H1 (cell line): Measurements from ENCODE around the gene GAS2. TPM values are rescaled to one million over a fixed set of nuclear protein-coding genes. Genes with fewer than 3 reads are reported as not detected.

Experiments
- CTCF ChIA-PET: fragments of 300-600 bp; sonication (Branson Sonifier 250); formaldehyde crosslinking; loops from one replicate; lab custom pipeline; 2021; ENCODE audit not compliant: partially characterized antibody; lab: Charles Lee
- POLR2A ChIA-PET: fragments of 300-600 bp; sonication (Branson Sonifier 250); formaldehyde crosslinking; loops from one replicate; lab custom pipeline; 2021; ENCODE audit warnings: inconsistent platforms; ENCODE audit not compliant: partially characterized antibody; lab: Charles Lee
- DNase-seq, 2 experiments: peaks; one replicate each; pipeline versions ENCODE4 v3.0.0 to v3.0.0-alpha.2; 2010 to 2022; ENCODE audit warnings: low spot score in 2 of 2, low read depth in 1 of 2, mixed read lengths in 1 of 2
- FAIRE-seq: peaks from 2 replicates; lab custom pipeline; 2011; peaks lifted over from hg19 to GRCh38; lab: Jason Lieb, UNC
- H2AFZ ChIP-seq: 2 replicates; pipeline ENCODE4 v1.8.1; 2012; ENCODE audit warnings: low read length, inconsistent platforms
- H2AK5ac ChIP-seq: 2 replicates; pipeline ENCODE4 v1.6.1; 2013; ENCODE audit warnings: low read depth, low read length
- H2BK120ac ChIP-seq: replicated peaks from 2 replicates; pipeline ENCODE3; 2013; ENCODE audit warnings: low read depth, low read length, inconsistent platforms
- H2BK12ac ChIP-seq: 2 replicates; pipeline ENCODE4 v1.6.1; 2013; ENCODE audit warnings: low read depth, low read length
- H2BK15ac ChIP-seq: 2 replicates; pipeline ENCODE4 v1.6.1; 2013; ENCODE audit warnings: low read length
- H2BK20ac ChIP-seq: 2 replicates; pipeline ENCODE4 v1.6.1; 2013; ENCODE audit warnings: low read length
- H2BK5ac ChIP-seq: 2 replicates; pipeline ENCODE4 v1.6.1; 2013; ENCODE audit warnings: low read depth, low read length
- H3K14ac ChIP-seq: 2 replicates; pipeline ENCODE4 v1.6.1; 2013; ENCODE audit warnings: inconsistent platforms; ENCODE audit not compliant: insufficient read length
- H3K18ac ChIP-seq: 2 replicates; pipeline ENCODE4 v1.6.1; 2013; ENCODE audit warnings: low read length; ENCODE audit errors: extremely low read depth
- H3K23ac ChIP-seq: 2 replicates; pipeline ENCODE4 v1.6.1; 2013; ENCODE audit warnings: inconsistent platforms; ENCODE audit not compliant: insufficient read length
- H3K23me2 ChIP-seq: 2 replicates; pipeline ENCODE4 v1.6.1; 2013; ENCODE audit warnings: low read depth, low read length
- H3K27ac ChIP-seq: 2 replicates; pipeline ENCODE4 v1.6.1; 2011; ENCODE audit warnings: low read depth, low read length, inconsistent platforms
- H3K27me3 ChIP-seq, 4 experiments: replicated peaks in 1 of 4; 1 replicate in 1 of 4; 2 replicates in 3 of 4; pipeline versions ENCODE4 v1.6.1 to v1.8.1; 2011 to 2013; ENCODE audit warnings: low read length in 3 of 4, mild to moderate bottlenecking in 3 of 4, inconsistent platforms in 2 of 4, mixed read lengths in 2 of 4, moderate library complexity in 1 of 4; ENCODE audit not compliant: control insufficient read depth in 3 of 4, insufficient read depth in 3 of 4; ENCODE audit errors: extremely low read depth in 1 of 4
- H3K36me3 ChIP-seq, 4 experiments: 2 replicates each; pipeline versions ENCODE4 v1.6.1 to v1.8.1; 2011 to 2013; ENCODE audit warnings: mild to moderate bottlenecking in 4 of 4, low read length in 3 of 4, moderate library complexity in 2 of 4, control low read depth in 1 of 4, inconsistent platforms in 1 of 4; ENCODE audit not compliant: insufficient read depth in 4 of 4, control insufficient read depth in 2 of 4
- H3K4ac ChIP-seq: replicated peaks from 2 replicates; pipeline ENCODE3; 2013; ENCODE audit warnings: low read length, low read depth, mixed read lengths, inconsistent platforms; ENCODE audit not compliant: insufficient read length
- H3K4me1 ChIP-seq, 4 experiments: replicated peaks in 1 of 4; 1 replicate in 1 of 4; 2 replicates in 3 of 4; pipeline versions ENCODE4 v1.6.1 to v1.8.1; 2011 to 2013; ENCODE audit warnings: low read length in 3 of 4, inconsistent platforms in 2 of 4, mixed read lengths in 1 of 4; ENCODE audit not compliant: insufficient read depth in 4 of 4, control insufficient read depth in 3 of 4
- H3K4me2 ChIP-seq, 2 experiments: 2 replicates each; pipeline versions ENCODE4 v1.6.1 to v1.8.1; 2011 to 2013; ENCODE audit warnings: low read depth in 2 of 2, low read length in 2 of 2, control low read depth in 1 of 2, inconsistent platforms in 1 of 2, mild to moderate bottlenecking in 1 of 2; ENCODE audit not compliant: insufficient read depth in 1 of 2
- H3K4me3 ChIP-seq, 4 experiments: fragments of 200-600, 300-600 bp in 1 of 4; sonication (generic), shearing (Covaris generic), sonication (Bioruptor Twin) in 1 of 4; 2 replicates each; pipeline versions ENCODE4 v1.5.1 to v1.8.1; 2011 to 2016; ENCODE audit warnings: low read length in 4 of 4, low read depth in 3 of 4, control low read depth in 2 of 4, inconsistent platforms in 2 of 4, mild to moderate bottlenecking in 2 of 4, mixed read lengths in 1 of 4, moderate library complexity in 1 of 4; ENCODE audit not compliant: insufficient read depth in 2 of 4; ENCODE audit errors: extremely low read depth in 1 of 4
- H3K56ac ChIP-seq: replicated peaks from 2 replicates; pipeline ENCODE3; 2013; ENCODE audit warnings: low read depth, mild to moderate bottlenecking, mixed read lengths, low read length, inconsistent platforms; ENCODE audit not compliant: insufficient read length
- H3K79me1 ChIP-seq: 2 replicates; pipeline ENCODE4 v1.6.1; 2013; ENCODE audit warnings: low read depth, low read length, control low read depth
- H3K79me2 ChIP-seq, 2 experiments: 2 replicates each; pipeline versions ENCODE4 v1.6.1 to v1.8.1; 2012 to 2013; ENCODE audit warnings: low read length in 2 of 2, mild to moderate bottlenecking in 2 of 2, inconsistent platforms in 1 of 2; ENCODE audit not compliant: insufficient read depth in 2 of 2, control insufficient read depth in 1 of 2
- H3K9ac ChIP-seq, 4 experiments: replicated peaks in 1 of 4; 1 replicate in 1 of 4; 2 replicates in 3 of 4; pipeline versions ENCODE4 v1.6.1 to v1.8.1; 2011 to 2013; ENCODE audit warnings: low read depth in 3 of 4, low read length in 3 of 4, control low read depth in 2 of 4, mild to moderate bottlenecking in 2 of 4, moderate library complexity in 2 of 4, inconsistent platforms in 1 of 4; ENCODE audit errors: extremely low read depth in 1 of 4
- H3K9me3 ChIP-seq, 2 experiments: 2 replicates each; pipeline versions ENCODE4 v1.6.1 to v1.8.1; 2012 to 2013; ENCODE audit warnings: mild to moderate bottlenecking in 2 of 2, moderate library complexity in 2 of 2, control low read depth in 1 of 2, inconsistent platforms in 1 of 2, low read depth in 1 of 2, low read length in 1 of 2, mixed read lengths in 1 of 2; ENCODE audit not compliant: insufficient read depth in 2 of 2
- H4K20me1 ChIP-seq, 2 experiments: replicated peaks in 1 of 2; 2 replicates each; pipeline versions ENCODE3 to v1.8.1; 2011 to 2013; ENCODE audit warnings: inconsistent platforms in 2 of 2, low read length in 2 of 2, mild to moderate bottlenecking in 1 of 2; ENCODE audit not compliant: insufficient read depth in 2 of 2, control insufficient read depth in 1 of 2
- H4K5ac ChIP-seq: 2 replicates; pipeline ENCODE4 v1.6.1; 2013; ENCODE audit warnings: low read length, low read depth, mixed read lengths, inconsistent platforms; ENCODE audit not compliant: insufficient read length
- H4K8ac ChIP-seq: 2 replicates; pipeline ENCODE4 v1.8.0; 2013; ENCODE audit warnings: mild to moderate bottlenecking, moderate library complexity, low read length, inconsistent platforms; ENCODE audit not compliant: insufficient read depth; ENCODE audit errors: extremely low read depth
- H4K91ac ChIP-seq: replicated peaks from 2 replicates; pipeline ENCODE3; 2013; ENCODE audit warnings: low read length, mixed read lengths, inconsistent platforms; ENCODE audit not compliant: insufficient read length
- CHD1 ChIP-seq: IDR thresholded peaks from 2 replicates; pipeline ENCODE4 v1.6.1; 2012; ENCODE audit warnings: low read depth, low read length, improper control_type of control experiment
- CTBP2 ChIP-seq: IDR thresholded peaks from 2 replicates; pipeline ENCODE4 v1.7.0; 2011; ENCODE audit warnings: borderline replicate concordance, mild to moderate bottlenecking, moderate library complexity, mixed read lengths, low read length; ENCODE audit not compliant: insufficient read depth, insufficient read length
- FOSL1 ChIP-seq: IDR thresholded peaks from 2 replicates; pipeline ENCODE4 v1.6.1; 2011; ENCODE audit warnings: mild to moderate bottlenecking, low read depth, low read length, moderate library complexity; ENCODE audit not compliant: insufficient read depth
- GTF2F1 ChIP-seq: IDR thresholded peaks from 2 replicates; pipeline ENCODE4 v1.6.1; 2012; ENCODE audit warnings: low read depth, low read length, improper control_type of control experiment, borderline replicate concordance
- HDAC2 ChIP-seq, 2 experiments: fragments of 300-600 bp in 1 of 2; sonication (generic) in 1 of 2; IDR thresholded peaks; 2 replicates each; pipeline ENCODE4 v1.6.1; 2011 to 2012; ENCODE audit warnings: low read depth in 2 of 2, low read length in 2 of 2, mild to moderate bottlenecking in 2 of 2, moderate library complexity in 2 of 2, borderline replicate concordance in 1 of 2, inconsistent platforms in 1 of 2
- KDM1A ChIP-seq: fragments of 200-600, 300-600 bp; sonication (generic); IDR thresholded peaks from 2 replicates; pipeline ENCODE4 v1.7.1; 2016; ENCODE audit warnings: mild to moderate bottlenecking, low read length, borderline replicate concordance
- KDM4A ChIP-seq: IDR thresholded peaks from one replicate; pipeline ENCODE4 v1.7.1; 2012; ENCODE audit warnings: low read depth, mild to moderate bottlenecking, moderate library complexity, low read length, inconsistent platforms; ENCODE audit not compliant: severe bottlenecking
- KDM5A ChIP-seq: fragments of 200-600 bp; IDR thresholded peaks from 2 replicates; pipeline ENCODE4 v1.7.1; 2012; ENCODE audit warnings: mild to moderate bottlenecking, low read length, inconsistent platforms, mixed read lengths
- RBBP5 ChIP-seq: IDR thresholded peaks from 2 replicates; pipeline ENCODE4 v1.7.1; 2012; ENCODE audit warnings: low read depth, mild to moderate bottlenecking, inconsistent platforms, low read length, moderate library complexity, borderline replicate concordance
- SIN3A ChIP-seq, 2 experiments: IDR thresholded peaks in 1 of 2; conservative IDR thresholded peaks in 1 of 2; 2 replicates each; pipeline ENCODE4 v1.6.1; 2011 to 2012; ENCODE audit warnings: low read length in 2 of 2, improper control_type of control experiment in 1 of 2, low read depth in 1 of 2, mild to moderate bottlenecking in 1 of 2
- SIX5 ChIP-seq: IDR thresholded peaks from 2 replicates; pipeline ENCODE4 v1.6.1; 2011; ENCODE audit warnings: mild to moderate bottlenecking, low read depth, low read length
- SP2 ChIP-seq: IDR thresholded peaks from 2 replicates; pipeline ENCODE4 v1.6.1; 2012; ENCODE audit warnings: mild to moderate bottlenecking, low read length, inconsistent platforms
- TAF7 ChIP-seq: optimal IDR thresholded peaks from 2 replicates; pipeline ENCODE3; 2011; ENCODE audit warnings: low read depth, mild to moderate bottlenecking, inconsistent platforms, low read length, moderate library complexity, borderline replicate concordance
- WGBS, 2 experiments: shearing (Covaris generic) in 1 of 2; methylation state at CpG; one replicate each; pipeline versions ENCODE4 v1.1.6 to v1.1.7; 2013 to 2015; ENCODE audit warnings: low lambda C conversion rate in 2 of 2, mixed read lengths in 2 of 2, inconsistent platforms in 1 of 2, low coverage in 1 of 2, missing lambda C conversion rate in 1 of 2; ENCODE audit not compliant: insufficient replicate concordance in 2 of 2, insufficient coverage in 1 of 2, insufficient read length in 1 of 2; ENCODE audit errors: extremely low coverage in 1 of 2, missing lambda C conversion rate in 1 of 2; 5-methylcytosine and 5-hydroxymethylcytosine counted together
- polyA plus RNA-seq, 7 experiments: library from polyadenylated mRNA; depleted of rRNA in 3 of 7; stranded (reverse) in 5 of 7; unstranded in 2 of 7; fragments of >200 nt in 5 of 7; fragments of 200-250 nt in 2 of 7; gene quantifications; 1 replicate in 5 of 7; 2 replicates in 1 of 7; 4 replicates in 1 of 7; pipeline versions ENCODE4 v1.2.1 to v1.2.3, GENCODE V29; 2011 to 2013; ENCODE audit warnings: missing spikeins in 2 of 7, mixed read lengths in 2 of 7
- total RNA-seq: library from RNA; stranded (reverse); fragmentation: NEBNext Ultra II Directional; extraction: Animal tissue kit (Norgen Biotek cat#: 25700); gene quantifications from 2 replicates; pipeline ENCODE4 v1.2.1, GENCODE V29; 2021
- TF ChIP-seq, protein P1 (sequence below): IDR thresholded peaks from 2 replicates; pipeline ENCODE4 v1.6.1; 2012; ENCODE audit warnings: inconsistent platforms

GAS2 gene
- total and polyA plus RNA-seq, 2 of the 8 experiments (the other 6 are each of a cell fraction or from before 2014, with no cell fraction given), result 0.70 to 1.7 TPM

DNA sequence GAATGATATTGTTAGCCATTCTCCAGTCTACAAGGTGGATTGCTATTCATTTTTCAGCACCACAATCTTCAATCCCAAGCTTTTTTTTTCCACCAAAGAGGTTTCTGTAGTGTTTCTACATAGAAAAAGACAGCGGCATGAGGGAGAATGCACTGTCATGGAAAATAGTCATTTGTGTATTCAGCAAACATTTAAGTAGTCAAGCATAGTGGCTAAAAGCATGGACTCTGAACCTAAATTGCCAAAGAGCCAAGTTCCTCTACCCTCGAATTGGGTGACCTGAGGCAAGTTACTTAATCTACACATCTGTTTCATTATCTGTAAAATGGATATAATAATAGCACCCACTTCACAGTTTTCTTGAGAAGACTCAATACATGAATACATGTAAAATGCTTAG is 14.2 kb downstream of the GAS2 start:
- no peak overlapping the region for H3K4me3 ChIP-seq
- no peaks in the 10 kb centered on the region for H3K79me2 ChIP-seq
- no peaks in the 10 kb centered on the region for H3K9me3 ChIP-seq
- H3K4ac ChIP-seq, result no peak overlapping the region
- H2BK12ac ChIP-seq, result no peak overlapping the region
- H3K4me1 ChIP-seq, result no peaks in the 10 kb centered on the region
- no peak overlapping the region for H4K8ac ChIP-seq
- no peak for DNase-seq
- POLR2A ChIA-PET, result interaction anchor here (0.6 kb wide), 1 partner anchor 794 kb away, joined by 3 read pairs; no protein-coding TSS in a partner anchor
- H3K79me1 ChIP-seq, result no peaks in the 10 kb centered on the region
- H3K23ac ChIP-seq, result no peak overlapping the region
- H3K18ac ChIP-seq, result no peak overlapping the region
- H3K9ac ChIP-seq, result no peak overlapping the region
- no peak overlapping the region for H3K27ac ChIP-seq
- H2AK5ac ChIP-seq, result no peak overlapping the region
- no peak overlapping the region for H2BK15ac ChIP-seq
- FAIRE-seq, result no peak
- no peak overlapping the region for H3K14ac ChIP-seq
- H4K91ac ChIP-seq, result no peak overlapping the region
- no peak overlapping the region for H2BK5ac ChIP-seq
- H2BK20ac ChIP-seq, result no peak overlapping the region
- no peak overlapping the region for H4K5ac ChIP-seq
- CTCF ChIA-PET, result no interaction called here
- no peaks in the 10 kb centered on the region for H4K20me1 ChIP-seq
- no peak overlapping the region for H3K56ac ChIP-seq
- H3K27me3 ChIP-seq, result no peaks in the 10 kb centered on the region
- no peak overlapping the region for H2AFZ ChIP-seq
- H2BK120ac ChIP-seq, result no peak overlapping the region
- 73% methylated on average over 2 of the region's 2 CpGs; no CpG with 5 or more reads in 1 of the 2 experiments for WGBS, 2 experiments
- H3K23me2 ChIP-seq, result no peaks in the 10 kb centered on the region
- H3K36me3 ChIP-seq, result no peaks in the 10 kb centered on the region
- no peak overlapping the region for H3K4me2 ChIP-seq
- TF ChIP-seq HDAC2 (IDR thresholded peaks at IDR 0.05; ENCODE audit: borderline replicate concordance in 1 of 2, low read depth in 2 of 2, low read length in 2 of 2) (no peak), TAF7 (no peak), KDM5A (no peak), KDM4A (no peak), SIN3A (conservative IDR thresholded peaks at IDR 0.05 in 1 of 2, IDR thresholded peaks at IDR 0.05 in 1 of 2; ENCODE audit: low read depth in 1 of 2, low read length in 2 of 2) (no peak), CHD1 (no peak), RBBP5 (no peak), KDM1A (no peak), SP2 (no peak), FOSL1 (no peak), CTBP2 (no peak), SIX5 (no peak), GTF2F1 (no peak)
- TF ChIP-seq, protein P1, sequence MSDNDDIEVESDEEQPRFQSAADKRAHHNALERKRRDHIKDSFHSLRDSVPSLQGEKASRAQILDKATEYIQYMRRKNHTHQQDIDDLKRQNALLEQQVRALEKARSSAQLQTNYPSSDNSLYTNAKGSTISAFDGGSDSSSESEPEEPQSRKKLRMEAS, result no peak
